ENCODE measurements around the gene SLC7A10. TPM values are rescaled to one million over a fixed set of nuclear protein-coding genes. Genes with fewer than 3 reads are reported as not detected.
"Not testable (repeated sequence)": the region's sequence is repeated elsewhere in the genome, so short reads cannot be mapped to it uniquely, and the experiment has no call there.

SLC7A10 gene
- total and polyA plus RNA-seq, 4 experiments from 2014 or later: not detected

DNA sequence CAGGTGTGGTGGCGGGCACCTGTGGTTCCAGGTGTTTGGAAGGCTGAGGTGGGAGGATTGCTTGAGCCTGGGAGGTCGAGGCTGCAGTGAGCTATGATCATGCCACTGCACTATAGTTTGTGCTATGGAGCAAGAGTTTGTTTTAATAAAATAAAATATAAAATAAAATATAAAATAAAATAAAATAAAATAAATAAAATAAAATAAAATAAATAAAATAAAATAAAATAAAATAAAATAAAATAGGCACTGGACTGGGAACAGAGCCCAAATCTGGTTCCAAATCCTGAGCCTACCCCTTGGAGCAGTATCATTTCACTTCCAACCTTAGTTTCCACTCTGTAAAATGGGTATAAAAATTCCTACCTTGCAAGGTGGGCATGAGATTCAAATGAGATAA lies 3.4 kb downstream of the SLC7A10 start:
- POLR2A ChIA-PET (ENCODE audit: partially characterized antibody); H3K4me1 ChIP-seq (ENCODE audit: insufficient read depth, low read length); H3K4me3 ChIP-seq (ENCODE audit: low read length in 2 of 2); H3K9me3 ChIP-seq (ENCODE audit: control insufficient read depth in 1 of 2, low read length in 2 of 2); H3K4me3 Mint-ChIP-seq; H3K36me3 Mint-ChIP-seq; H3K27ac Mint-ChIP-seq; DNase-seq; H3K9me3 Mint-ChIP-seq; H3K27ac ChIP-seq (ENCODE audit: low read depth, low read length); H3K36me3 ChIP-seq (ENCODE audit: insufficient read depth, low read length); intact Hi-C loops (cut with micrococcal nuclease): not testable (repeated sequence)
- Mint-ChIP-seq H3K27me3 (peaks cover 29 to 34% of the 10 kb centered on the region in 2 donors), H3K4me1 (peaks cover 4 to 13% (median 7%) of the 10 kb centered on the region in 4 donors)
- CTCF ChIA-PET (ENCODE audit: partially characterized antibody): interaction anchor here (0.9 kb wide), 1 partner anchor 13 kb away, joined by 4 read pairs; no protein-coding TSS in a partner anchor
- peaks cover 22% of the 10 kb centered on the region for H3K27me3 ChIP-seq (ENCODE audit: insufficient read depth, low read length)

DNA sequence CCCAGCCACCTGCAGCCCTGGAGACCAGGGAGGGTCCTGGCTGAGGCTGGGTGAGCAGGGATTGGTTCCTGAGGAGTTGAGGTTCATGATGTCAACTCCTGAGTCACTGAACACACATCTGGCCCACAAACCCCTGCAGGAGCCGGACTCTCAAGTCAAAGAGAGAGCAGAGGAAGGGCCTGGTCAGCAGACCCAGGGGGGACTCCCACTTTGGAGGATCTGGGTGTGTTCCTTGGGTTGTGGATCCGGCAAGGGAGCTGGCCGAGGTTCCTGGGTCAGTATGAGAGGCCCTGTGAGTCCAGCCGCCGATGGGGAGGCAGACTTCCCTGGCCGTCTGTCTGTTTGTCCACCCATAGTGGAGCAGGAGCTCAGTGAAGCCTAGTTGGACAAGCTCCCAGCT lies 4.0 kb downstream of the SLC7A10 start:
- Mint-ChIP-seq H3K27ac (no peak overlapping the region), H3K4me1 (peaks cover 4 to 13% (median 7%) of the 10 kb centered on the region in 4 donors), H3K4me3 (no peak overlapping the region), H3K36me3 (peaks cover 0 to 4% of the 10 kb centered on the region in 2 donors), H3K27me3 (peaks cover 28 to 31% of the 10 kb centered on the region in 2 donors), H3K9me3 (peaks cover 0 to 6% (median 2%) of the 10 kb centered on the region in 8 donors)
- H3K9me3 ChIP-seq (ENCODE audit: control insufficient read depth in 1 of 2, low read length in 2 of 2): no peaks in the 10 kb centered on the region
- H3K27me3 ChIP-seq (ENCODE audit: insufficient read depth, low read length): peaks cover 21% of the 10 kb centered on the region
- ChIA-PET POLR2A (ENCODE audit: partially characterized antibody) (no interaction called here), CTCF (ENCODE audit: partially characterized antibody) (interaction anchor here (0.9 kb wide), 1 partner anchor 14 kb away, joined by 4 read pairs; no protein-coding TSS in a partner anchor)
- H3K4me3 ChIP-seq (ENCODE audit: low read length in 2 of 2): no peak overlapping the region
- H3K27ac ChIP-seq (ENCODE audit: low read depth, low read length): no peak overlapping the region
- DNase-seq: no peak
- H3K36me3 ChIP-seq (ENCODE audit: insufficient read depth, low read length): no peaks in the 10 kb centered on the region
- H3K4me1 ChIP-seq (ENCODE audit: insufficient read depth, low read length): peaks cover 9% of the 10 kb centered on the region
- intact Hi-C loops (cut with micrococcal nuclease): no loop called here

DNA sequence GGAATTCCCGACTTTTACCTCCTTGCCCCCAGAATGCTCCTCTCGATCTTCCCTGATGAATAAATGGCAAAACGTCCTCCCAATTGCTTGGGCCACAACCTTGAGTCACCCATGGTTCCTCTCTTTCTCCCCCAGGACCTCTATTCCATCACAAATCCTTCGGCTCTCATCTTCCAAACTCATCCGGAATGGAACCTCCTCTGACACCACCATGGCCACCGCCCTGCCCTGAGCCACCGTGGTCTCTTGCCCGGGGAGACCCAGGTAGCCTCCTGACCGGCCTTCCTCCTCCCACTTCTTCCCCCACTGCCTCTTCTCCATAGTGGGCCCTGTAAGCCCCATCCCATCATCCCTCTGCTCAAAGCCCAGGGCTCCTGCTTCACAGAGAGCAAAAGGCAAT lies 4.9 kb downstream of the SLC7A10 start:
- no peaks in the 10 kb centered on the region for H3K36me3 ChIP-seq (ENCODE audit: insufficient read depth, low read length)
- no peak overlapping the region for H3K4me3 ChIP-seq (ENCODE audit: low read length in 2 of 2)
- CTCF ChIA-PET (ENCODE audit: partially characterized antibody): no interaction called here
- no peaks in the 10 kb centered on the region for H3K9me3 ChIP-seq (ENCODE audit: control insufficient read depth in 1 of 2, low read length in 2 of 2)
- Mint-ChIP-seq H3K27ac (no peak overlapping the region), H3K27me3 (peaks cover 21 to 24% of the 10 kb centered on the region in 2 donors), H3K9me3 (no peaks in the 10 kb centered on the region), H3K4me3 (no peak overlapping the region), H3K4me1 (peaks cover 0 to 5% (median 2%) of the 10 kb centered on the region in 4 donors), H3K36me3 (no peaks in the 10 kb centered on the region)
- no peak overlapping the region for H3K27ac ChIP-seq (ENCODE audit: low read depth, low read length)
- peaks cover 17% of the 10 kb centered on the region for H3K27me3 ChIP-seq (ENCODE audit: insufficient read depth, low read length)
- POLR2A ChIA-PET (ENCODE audit: partially characterized antibody): no interaction called here
- no peak for DNase-seq
- intact Hi-C loops (cut with micrococcal nuclease): no loop called here
- H3K4me1 ChIP-seq (ENCODE audit: insufficient read depth, low read length): peaks cover under 1% of the 10 kb centered on the region

- Mint-ChIP-seq H3K36me3 (no peaks in the 10 kb centered on the region), H3K9me3 (no peaks in the 10 kb centered on the region), H3K27me3 (peaks cover 21 to 24% of the 10 kb centered on the region in 2 donors), H3K27ac (peak overlapping the region in 1 of 7 donors; percentile 39), H3K4me3 (no peak overlapping the region), H3K4me1 (peaks cover 0 to 4% (median 1%) of the 10 kb centered on the region in 4 donors)
- CTCF ChIA-PET (ENCODE audit: partially characterized antibody): no interaction called here
- H3K27ac ChIP-seq (ENCODE audit: low read depth, low read length): no peak overlapping the region
- no peak for DNase-seq
- H3K36me3 ChIP-seq (ENCODE audit: insufficient read depth, low read length): no peaks in the 10 kb centered on the region
- no peaks in the 10 kb centered on the region for H3K9me3 ChIP-seq (ENCODE audit: control insufficient read depth in 1 of 2, low read length in 2 of 2)
- H3K4me1 ChIP-seq (ENCODE audit: insufficient read depth, low read length): no peaks in the 10 kb centered on the region
- POLR2A ChIA-PET (ENCODE audit: partially characterized antibody): no interaction called here
- no peak overlapping the region for H3K4me3 ChIP-seq (ENCODE audit: low read length in 2 of 2)
- intact Hi-C loops (cut with micrococcal nuclease): no loop called here
- peaks cover 13% of the 10 kb centered on the region for H3K27me3 ChIP-seq (ENCODE audit: insufficient read depth, low read length)
These were observed 5.5 kb downstream of the SLC7A10 start for GRCh38 chr19:33220115-33220514.

DNA sequence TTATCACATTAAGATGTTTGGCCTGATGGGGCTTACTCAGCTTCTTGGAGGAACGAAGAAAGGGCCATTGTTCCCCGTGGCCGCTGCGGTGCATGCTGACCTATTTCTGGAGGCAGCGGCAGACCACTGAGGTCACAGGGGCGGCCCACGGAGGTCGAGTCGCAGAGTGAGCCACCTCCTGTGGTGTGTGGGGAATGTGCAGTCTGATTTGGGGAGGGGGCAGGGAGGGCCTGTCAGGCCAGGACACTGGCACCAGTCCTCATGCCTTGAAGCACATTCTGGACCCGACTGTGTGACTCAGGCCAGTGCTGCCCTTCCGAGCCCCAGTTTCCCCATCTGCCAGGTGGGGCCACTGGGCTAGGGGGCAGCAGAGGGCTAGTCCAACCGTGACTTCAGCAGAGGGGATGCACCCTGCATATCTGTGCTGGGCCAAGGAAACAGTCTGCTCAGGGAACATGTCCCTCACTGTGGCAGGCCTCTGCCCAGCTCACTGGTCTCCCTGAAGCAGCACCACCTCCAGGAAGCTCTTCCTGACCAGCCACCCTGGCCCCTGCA lies 6.3 kb downstream of the SLC7A10 start:
- Mint-ChIP-seq H3K27me3 (peaks cover 17 to 20% of the 10 kb centered on the region in 2 donors), H3K36me3 (no peaks in the 10 kb centered on the region), H3K9me3 (no peaks in the 10 kb centered on the region), H3K4me1 (peaks cover 0 to 1% (median 0%) of the 10 kb centered on the region in 4 donors), H3K4me3 (no peak overlapping the region), H3K27ac (no peak overlapping the region)
- no peak overlapping the region for H3K27ac ChIP-seq (ENCODE audit: low read depth, low read length)
- intact Hi-C loops (cut with micrococcal nuclease): no loop called here
- ChIA-PET CTCF (ENCODE audit: partially characterized antibody) (no interaction called here), POLR2A (ENCODE audit: partially characterized antibody) (no interaction called here)
- no peaks in the 10 kb centered on the region for H3K4me1 ChIP-seq (ENCODE audit: insufficient read depth, low read length)
- no peak overlapping the region for H3K4me3 ChIP-seq (ENCODE audit: low read length in 2 of 2)
- no peak for DNase-seq
- peaks cover 6% of the 10 kb centered on the region for H3K27me3 ChIP-seq (ENCODE audit: insufficient read depth, low read length)
- no peaks in the 10 kb centered on the region for H3K36me3 ChIP-seq (ENCODE audit: insufficient read depth, low read length)
- no peaks in the 10 kb centered on the region for H3K9me3 ChIP-seq (ENCODE audit: control insufficient read depth in 1 of 2, low read length in 2 of 2)

DNA sequence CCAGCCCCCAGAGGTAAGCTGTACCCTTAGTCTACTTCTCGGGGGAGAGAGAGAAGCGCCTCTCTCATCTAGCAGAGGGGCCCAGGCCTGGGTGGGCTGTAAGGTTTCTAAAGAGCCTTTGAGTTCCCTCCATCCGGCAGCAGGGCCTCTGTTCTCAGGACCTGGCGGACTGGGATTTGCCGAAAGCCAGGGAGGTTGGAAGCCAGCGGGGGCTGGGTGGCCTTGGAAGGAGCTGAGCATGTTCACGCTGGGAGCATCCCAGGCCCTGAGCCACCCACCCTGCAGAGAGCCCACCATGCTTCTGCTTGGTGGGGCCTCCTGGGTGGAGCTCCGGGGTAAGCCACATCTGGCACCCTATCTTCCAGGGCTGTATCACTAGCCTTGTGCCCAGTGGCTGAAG lies 7.8 kb downstream of the SLC7A10 start:
- no peaks in the 10 kb centered on the region for H3K9me3 Mint-ChIP-seq
- H3K4me1 Mint-ChIP-seq: peaks cover 0 to 1% (median 0%) of the 10 kb centered on the region in 4 donors
- DNase-seq: no peak

DNA sequence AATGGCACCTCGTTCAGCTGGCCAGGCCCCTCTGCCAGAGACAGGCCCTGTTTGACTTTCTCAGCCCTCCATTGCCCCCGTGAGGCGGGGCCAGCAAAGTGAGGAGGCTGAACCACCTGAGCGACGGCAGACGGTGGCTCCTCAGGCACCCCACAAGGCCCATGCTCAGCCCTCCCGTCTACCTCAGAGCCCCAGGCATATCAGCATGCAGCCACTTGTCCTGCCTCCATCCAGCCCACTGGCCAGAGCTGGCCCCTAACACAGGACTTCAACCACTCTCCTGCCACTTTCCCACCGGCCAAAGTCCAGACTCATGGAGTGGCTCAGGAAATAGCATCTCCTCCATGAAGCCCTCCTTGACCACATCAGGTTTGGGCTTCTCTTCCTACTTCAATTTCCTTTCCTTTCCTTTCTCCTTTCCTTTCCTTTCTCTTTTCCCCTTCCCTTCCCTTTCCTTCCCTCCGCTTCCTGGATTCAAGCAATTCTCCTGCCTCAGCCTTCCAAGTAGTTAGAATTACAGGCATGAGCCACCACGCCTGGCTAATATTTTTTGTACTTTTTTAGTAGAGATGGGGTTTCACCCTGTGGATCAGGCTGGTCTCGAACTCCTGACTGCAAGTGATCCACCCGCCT lies 9.3 kb downstream of the SLC7A10 start:
- no peaks in the 10 kb centered on the region for H3K36me3 ChIP-seq (ENCODE audit: insufficient read depth, low read length)
- Mint-ChIP-seq H3K27ac (peak overlapping the region in 1 of 7 donors; percentile 60), H3K36me3 (no peaks in the 10 kb centered on the region), H3K27me3 (peaks cover 7 to 10% of the 10 kb centered on the region in 2 donors), H3K4me3 (no peak overlapping the region), H3K4me1 (peaks cover 0 to 1% (median 0%) of the 10 kb centered on the region in 4 donors), H3K9me3 (no peaks in the 10 kb centered on the region)
- DNase-seq: no peak
- intact Hi-C loops (cut with micrococcal nuclease): no loop called here
- no peak overlapping the region for H3K27ac ChIP-seq (ENCODE audit: low read depth, low read length)
- ChIA-PET CTCF (ENCODE audit: partially characterized antibody) (no interaction called here), POLR2A (ENCODE audit: partially characterized antibody) (no interaction called here)
- no peak overlapping the region for H3K4me3 ChIP-seq (ENCODE audit: low read length in 2 of 2)
- H3K27me3 ChIP-seq (ENCODE audit: insufficient read depth, low read length): peaks cover 3% of the 10 kb centered on the region
- H3K9me3 ChIP-seq (ENCODE audit: control insufficient read depth in 1 of 2, low read length in 2 of 2): no peaks in the 10 kb centered on the region
- H3K4me1 ChIP-seq (ENCODE audit: insufficient read depth, low read length): no peaks in the 10 kb centered on the region

More for the DNA sequence above, 7.8 kb downstream of the SLC7A10 start:
- Mint-ChIP-seq H3K27me3 (peaks cover 12 to 15% of the 10 kb centered on the region in 2 donors), H3K4me3 (no peak overlapping the region), H3K36me3 (no peaks in the 10 kb centered on the region), H3K27ac (no peak overlapping the region)
- H3K36me3 ChIP-seq (ENCODE audit: insufficient read depth, low read length): no peaks in the 10 kb centered on the region
- ChIA-PET POLR2A (ENCODE audit: partially characterized antibody) (no interaction called here), CTCF (ENCODE audit: partially characterized antibody) (no interaction called here)
- intact Hi-C loops (cut with micrococcal nuclease): no loop called here
- no peak overlapping the region for H3K27ac ChIP-seq (ENCODE audit: low read depth, low read length)
- no peaks in the 10 kb centered on the region for H3K4me1 ChIP-seq (ENCODE audit: insufficient read depth, low read length)
- peaks cover 6% of the 10 kb centered on the region for H3K27me3 ChIP-seq (ENCODE audit: insufficient read depth, low read length)
- no peaks in the 10 kb centered on the region for H3K9me3 ChIP-seq (ENCODE audit: control insufficient read depth in 1 of 2, low read length in 2 of 2)
- no peak overlapping the region for H3K4me3 ChIP-seq (ENCODE audit: low read length in 2 of 2)

Data from CD4-positive, alpha-beta memory T cell (primary cell).